CD4-positive, alpha-beta T cell treated with Interleukin-17A for 4 hours (primary cell): ENCODE measurements around the gene ARID1B.

Source experiments
- DNase-seq: peaks from one replicate; pipeline ENCODE4 v3.0.0-alpha.2; 2020; ENCODE audit warnings: mixed read lengths

ARID1B gene

DNA sequence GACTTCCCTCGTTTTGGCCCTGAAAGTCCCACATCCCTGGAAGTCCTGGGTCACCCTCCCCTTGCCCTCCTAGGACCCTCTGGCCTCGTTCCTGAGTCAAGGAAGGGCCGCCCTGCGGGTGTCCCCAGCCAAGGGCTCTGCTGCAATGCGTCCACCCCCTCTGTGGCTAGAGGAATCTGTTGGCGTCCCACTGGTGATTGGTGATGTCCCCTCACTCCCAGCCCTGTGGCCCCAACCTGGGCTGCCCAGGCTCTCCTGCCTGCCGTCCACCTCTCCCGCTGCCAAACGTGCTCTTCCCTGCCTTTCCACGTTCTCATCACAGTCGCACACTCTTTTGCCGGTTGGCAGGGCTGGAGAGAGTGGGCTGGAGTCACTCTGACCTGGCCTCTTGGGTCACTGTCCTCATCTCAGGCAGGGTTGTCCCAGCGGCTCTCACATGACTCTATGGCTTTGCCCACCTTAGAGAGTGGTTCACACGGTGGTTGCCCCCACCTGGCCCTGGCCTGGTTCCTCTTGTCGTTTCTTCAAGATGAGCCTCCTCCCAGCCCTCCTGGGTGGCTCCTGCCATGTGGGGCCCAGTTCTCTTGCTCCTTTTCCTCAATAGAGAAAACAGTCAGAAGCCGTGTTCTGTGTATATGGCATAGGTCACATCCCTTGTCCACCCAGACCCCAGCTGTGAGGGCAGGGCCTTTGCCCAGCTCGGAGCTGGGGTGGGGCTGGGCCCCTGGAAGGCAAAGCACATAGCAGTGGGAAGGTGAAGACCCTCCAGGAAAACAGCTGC is 445.2 kb downstream of the ARID1B start:
- DNase-seq: no peak

DNA sequence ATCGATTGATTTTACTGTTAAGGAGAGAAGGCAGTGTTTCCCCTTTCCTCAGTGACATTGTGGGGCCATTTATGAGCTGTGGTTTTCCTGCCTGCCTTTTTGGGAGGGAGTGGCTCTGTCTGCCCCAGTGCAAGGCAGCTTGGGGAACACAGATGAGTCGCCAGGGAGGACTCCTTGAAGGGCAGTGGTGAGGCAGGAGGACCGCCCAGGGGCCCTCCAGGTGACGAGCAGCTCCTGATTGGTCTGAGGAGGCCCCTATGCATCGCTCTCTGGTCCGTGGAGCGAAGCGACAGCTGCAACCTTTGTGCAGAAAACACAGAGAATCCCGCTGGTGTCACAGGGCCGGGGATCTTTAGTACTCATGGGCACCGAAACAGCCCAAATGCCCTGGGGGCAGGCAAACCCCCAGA is 445.8 kb downstream of the ARID1B start:
- peak; percentile 37 for DNase-seq

DNA sequence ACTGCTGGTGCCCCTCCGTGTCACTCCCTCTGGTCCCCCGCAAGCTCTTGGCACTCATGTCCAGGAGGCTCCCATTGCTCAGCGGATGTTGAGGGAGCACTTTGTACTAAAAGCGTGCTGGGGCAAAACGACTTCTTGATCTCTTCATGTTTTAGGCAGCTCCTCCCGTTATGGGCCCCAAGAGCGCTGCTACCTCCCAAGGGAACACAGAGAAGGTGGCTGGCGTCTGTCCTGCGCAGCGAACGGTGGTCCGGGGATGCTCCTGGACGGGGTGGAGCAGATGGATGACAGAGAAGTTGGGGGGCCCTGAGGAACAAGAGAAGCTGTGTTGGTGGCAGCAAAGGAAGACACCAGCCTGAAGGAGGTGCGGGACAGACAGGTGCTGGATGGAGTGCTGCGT is 446.3 kb downstream of the ARID1B start:
- no peak for DNase-seq

DNA sequence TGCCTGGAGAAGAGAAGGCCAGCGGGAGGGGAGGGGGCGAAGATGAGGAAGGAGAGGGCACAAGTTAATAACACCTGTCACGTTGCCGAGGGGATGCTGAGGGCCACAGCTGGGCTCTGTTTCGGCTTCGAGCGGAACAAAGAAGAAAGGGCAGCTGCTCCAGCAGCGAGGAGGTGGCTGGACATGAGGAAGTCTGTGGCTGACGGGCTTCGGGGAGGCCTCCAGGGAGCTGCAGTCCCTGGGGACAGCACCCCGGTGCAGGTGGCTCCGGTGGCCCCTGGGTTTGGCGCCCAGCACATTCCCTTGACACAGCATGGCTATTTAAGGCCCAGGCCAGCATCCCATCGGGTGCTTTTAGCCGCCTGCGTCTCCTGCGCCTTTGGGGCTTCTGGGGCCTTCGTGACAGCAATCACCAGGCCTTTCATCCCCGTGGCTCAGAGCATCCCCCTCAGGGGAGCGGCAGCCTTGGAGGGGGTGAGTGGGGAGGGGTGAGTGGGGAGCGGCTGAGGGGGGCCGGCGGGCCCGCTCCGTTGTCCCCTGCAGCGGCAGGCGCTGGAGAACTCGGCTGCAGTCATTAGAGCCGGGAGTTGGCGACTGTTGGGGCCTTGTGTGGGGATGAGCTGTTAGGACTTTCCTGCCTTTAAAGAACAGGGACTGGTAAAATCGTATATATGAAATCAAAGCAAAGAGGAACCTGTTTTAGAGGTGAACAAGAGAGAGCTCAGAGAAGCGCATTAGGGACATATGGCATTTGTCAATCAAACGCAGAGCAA is 447.2 kb downstream of the ARID1B start:
- DNase-seq: no peak

DNA sequence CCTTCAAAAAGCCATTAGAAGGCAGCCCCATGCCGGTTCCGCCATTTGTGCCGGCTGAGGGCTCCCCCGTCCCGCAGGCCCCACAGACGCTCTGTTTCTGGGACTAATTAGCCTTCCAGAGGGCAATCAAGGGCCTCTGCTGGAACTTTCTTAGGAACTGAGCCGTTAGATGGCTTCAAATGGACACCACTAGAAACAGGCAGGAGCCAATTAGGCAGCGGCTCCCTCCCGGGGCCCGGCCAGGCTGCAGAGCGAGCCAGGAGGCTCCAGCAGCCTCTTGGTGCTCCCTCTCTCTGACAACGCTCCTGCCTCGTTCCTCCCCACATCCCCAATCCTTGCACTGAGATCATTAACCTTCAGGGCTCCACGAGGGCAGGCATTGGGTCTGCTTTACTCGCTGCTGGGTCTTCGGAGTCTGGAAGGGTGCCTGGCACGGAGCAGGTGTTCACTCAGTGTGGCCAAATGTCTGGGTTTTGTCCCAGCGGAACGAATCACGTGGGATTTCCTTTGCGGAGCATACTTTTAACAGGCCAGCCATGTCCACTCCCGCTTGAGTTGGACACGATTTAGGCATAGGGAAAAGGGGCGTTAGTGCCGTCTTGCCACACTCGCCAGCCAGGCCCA is 447.9 kb downstream of the ARID1B start:
- no peak for DNase-seq

DNA sequence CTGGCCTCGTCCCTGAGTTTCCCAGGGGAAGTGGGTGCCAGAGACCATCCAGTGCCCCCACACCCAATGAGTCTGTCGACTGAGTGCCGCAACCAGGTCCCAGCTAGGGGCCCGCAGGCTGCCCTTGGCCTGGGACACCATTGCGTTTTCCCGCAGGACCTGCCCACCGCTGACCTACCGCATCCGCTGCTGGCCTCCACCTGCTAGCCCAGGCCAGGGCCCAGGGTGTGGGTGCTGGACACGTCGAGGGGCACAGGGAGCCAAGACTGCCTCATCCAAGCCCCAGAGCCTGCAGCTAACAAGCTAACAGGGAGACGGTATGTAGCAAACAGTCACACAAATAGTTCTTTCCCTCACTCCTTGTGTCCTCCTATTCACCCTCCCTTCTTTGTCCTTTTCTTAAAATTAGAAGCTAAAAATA is 448.4 kb downstream of the ARID1B start:
- DNase-seq: no peak

DNA sequence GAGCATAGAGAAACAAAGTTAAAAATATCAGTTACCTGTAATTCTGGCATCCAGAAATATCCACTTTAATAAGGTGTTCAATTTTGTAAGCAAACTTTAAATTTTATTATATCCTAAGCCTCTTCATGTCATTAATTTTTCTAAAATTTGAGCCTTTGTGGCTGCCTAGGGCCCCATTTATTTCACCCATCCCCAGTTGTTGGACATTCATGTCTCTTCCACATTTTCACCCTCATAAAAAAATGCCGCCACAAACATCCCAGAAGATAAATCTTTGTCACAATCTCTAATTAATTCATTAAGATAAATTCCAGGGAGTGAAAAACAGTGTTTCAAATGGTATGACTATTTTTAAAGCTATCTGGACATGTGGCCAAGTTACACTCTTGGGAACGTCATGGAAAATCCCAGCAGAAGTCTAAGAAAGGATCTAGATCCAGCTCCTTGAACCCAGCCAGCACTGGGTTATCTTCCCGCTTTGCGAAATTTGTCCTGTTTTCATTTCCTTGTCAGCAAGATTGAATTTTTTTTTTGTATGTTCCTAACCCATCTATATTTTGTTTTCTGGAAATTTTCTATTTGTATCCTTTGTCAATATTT is 448.9 kb downstream of the ARID1B start:
- no peak for DNase-seq

DNA sequence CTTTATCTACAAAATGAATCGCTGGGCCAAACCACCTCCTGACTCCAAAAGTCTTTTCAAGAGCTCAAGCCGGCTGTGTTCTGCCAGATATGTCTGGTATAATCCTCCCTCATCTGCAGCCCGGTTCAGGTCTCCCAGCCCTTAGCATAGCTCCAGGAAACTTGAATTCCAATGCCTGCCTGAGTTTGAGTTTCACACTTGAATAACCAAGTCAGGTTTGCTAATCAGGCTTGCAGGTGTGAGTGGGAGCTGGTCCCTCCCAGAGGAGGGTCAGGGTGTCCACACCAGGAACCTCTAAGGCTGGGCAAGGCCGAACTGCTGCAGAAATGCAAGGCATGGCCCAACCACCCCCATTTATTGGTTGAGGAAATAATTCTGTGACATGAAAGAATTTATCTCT is 449.6 kb downstream of the ARID1B start:
- no peak for DNase-seq

DNA sequence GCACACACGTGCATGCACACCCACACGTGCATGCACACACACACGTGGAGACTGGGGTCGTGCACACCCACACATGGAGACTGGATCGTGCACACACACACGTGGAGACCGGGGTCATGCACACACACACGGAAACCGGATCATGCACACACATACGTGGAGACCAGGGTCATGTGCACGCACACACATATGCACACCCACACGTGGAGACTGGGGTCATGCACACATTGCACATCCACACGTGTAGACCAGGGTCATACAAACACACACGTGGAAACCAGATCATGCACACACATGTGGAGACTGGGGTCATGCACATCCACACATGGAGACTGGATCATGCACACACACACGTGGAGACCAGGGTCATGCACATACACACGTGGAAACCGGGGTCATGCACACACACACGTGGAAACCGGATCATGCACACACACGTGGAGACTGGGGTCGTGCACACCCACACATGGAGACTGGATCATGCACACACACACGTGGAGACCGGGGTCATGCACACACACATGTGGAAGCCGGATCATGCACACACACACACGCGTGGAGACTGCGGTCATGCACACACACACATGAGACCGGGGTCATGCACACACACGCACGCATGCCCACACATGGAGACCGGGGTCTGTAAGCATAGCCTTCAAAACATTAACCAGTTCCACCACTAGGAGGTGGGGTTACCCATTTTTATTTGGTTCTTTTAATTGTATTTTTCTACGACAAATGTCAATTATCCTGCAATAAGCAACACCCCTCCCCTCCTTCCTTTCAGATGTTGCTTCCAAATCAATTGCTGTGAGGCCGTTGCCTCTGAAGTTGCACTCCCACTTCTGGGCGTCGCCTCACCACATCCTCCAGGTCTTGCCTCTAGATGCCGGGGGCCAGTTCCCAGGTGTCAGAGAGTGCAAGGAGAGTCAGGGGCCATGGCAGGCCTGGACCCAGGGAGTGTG is 450.3 kb downstream of the ARID1B start:
- peak; percentile 54 for DNase-seq

DNA sequence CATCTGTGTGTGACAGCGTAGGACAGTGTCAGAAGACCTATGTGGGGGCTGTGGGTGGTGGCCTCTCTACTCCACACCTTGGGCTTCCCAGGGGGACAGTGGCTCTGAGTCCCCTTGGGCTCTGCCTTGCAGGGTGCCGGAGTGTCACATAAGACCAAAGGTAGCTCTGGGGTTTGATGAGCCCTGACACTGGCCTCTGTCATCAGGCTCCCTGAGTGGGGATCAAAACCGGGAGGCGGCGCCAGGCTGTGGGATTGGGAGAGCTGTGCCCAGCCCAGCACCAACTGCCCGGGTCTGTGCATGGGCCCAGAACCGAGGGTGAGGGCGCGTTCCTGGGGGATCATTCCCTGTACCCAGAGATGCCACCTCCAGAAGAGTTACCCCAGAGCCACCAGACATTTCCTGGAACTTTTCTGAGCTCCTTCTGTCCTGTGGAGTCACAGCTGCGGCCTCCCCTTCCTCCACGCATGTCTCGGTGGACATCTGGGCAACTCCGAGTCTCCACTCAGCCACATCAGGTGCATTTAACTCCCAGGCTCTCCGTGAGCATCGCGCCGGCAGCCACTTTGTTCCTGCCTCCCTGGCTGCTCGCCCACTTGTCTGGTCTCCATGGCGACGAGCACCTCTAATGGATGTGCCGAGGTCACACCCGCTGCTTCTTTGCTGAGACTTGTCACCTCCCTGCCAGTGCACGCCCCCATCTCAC is 451.4 kb downstream of the ARID1B start:
- peak; percentile 25 for DNase-seq

DNA sequence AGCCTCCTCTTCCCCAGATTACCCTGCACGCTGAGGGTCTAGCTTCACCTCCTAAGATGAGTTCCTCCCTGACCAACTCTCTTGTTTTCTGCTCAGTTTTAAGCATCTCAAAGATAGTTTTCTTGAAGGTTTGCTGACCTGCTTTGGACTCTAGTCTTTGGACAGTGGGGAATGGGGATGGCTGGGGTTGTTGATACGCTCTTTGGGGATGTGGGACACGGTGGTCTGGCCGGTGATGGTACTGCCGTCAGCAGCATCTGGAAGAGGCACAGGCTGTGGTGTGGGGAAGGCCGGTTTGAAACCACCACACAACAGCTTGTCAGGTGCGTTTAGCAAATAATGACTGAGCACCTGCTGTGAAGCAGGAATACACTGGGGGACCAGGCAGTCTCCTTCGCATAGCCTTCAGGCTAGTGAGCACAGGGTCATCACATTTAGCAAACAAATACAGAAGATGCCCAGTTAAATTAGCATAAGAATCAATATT is 452.0 kb downstream of the ARID1B start:
- no peak for DNase-seq

DNA sequence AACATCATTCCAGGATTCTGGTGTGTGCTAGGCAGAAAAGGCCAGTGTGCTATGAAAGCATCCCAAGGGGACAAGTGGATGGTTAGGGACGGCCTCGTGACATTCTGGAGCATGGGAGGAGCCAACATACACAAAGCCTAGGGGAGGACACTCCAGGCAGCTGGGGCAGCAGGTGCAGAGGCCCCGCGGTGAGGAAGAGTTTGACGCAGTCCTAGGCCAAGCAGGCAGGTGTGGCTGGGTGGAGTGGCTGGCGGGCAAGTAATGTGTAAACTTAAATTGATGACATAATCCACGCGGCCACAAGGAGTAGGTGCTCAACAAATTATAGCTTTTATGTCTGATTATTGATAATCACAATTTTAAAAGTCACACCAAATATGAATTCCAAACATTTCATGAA is 452.5 kb downstream of the ARID1B start:
- no peak for DNase-seq

DNA sequence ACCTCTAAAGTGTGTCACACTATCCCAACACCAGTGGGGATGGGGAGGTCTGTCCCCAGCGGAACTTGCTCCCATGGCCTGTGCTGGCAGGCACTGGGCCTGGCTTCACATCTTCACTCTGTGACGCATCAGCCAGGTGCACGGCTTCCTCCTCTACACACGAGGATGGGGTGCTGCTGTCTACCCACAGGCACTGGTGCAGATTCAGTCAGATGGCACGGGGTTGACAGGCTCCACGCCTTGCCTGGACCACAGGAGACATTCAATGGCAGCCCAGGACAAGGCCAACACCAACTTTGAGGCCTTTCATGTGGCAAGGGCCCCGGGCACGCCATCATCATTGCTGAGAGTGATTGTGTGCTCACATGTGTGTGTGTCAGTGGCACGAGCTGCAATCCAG is 453.7 kb downstream of the ARID1B start:
- no peak for DNase-seq

DNA sequence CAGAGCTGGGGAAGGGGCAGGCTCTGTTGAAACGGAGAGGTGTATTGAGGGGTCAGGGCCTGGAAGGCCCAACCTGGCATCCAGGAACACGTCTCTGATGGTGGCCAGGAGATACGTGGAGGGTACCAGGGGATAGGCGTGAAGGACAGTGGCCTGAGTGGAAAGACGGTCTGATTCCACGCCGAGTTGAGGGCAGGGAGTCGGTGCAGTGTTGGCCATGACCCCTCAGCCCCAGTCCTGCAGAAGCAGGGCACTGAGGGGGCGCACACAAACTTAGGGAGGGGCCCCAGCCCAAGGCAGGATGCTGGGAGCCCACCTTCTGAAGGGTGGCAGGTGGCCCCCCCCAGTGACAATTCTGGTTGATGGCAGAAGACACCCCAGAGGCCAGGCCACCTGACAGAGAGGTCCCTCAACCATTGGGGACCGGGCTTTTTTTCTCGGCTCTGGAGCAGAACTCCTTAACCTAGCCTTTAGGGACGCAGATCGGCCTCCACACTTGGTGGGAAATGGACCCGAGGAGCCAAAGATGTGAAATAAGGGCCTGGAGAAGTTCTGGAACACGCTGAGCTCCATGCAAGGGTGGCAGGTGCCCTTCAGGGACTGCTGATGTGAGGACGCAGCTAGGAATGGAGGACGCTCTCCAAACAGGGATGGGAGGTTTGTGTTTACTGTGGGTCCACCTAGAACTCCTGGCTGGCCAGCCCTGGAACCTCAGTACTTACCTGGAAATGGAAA is 455.1 kb downstream of the ARID1B start:
- no peak for DNase-seq

DNA sequence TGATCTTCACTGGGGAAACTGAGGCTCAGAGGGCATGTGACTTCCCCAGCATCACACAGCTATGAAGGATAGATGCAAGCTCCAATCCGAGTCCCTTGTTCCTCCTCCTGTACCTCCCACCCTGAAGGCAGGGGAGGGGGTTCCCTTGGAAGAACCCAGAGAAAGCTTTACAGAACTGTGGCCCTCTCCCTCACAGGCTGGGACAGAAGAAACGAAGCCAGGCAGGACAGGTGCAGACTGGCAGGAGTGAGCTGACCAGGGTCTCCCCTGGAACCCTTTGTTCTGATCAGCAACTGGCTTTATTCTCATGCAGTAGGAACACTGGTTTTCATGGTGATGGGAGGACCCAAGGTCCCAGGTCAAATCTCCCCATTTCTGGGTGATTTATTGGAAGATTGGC is 456.0 kb downstream of the ARID1B start:
- no peak for DNase-seq

DNA sequence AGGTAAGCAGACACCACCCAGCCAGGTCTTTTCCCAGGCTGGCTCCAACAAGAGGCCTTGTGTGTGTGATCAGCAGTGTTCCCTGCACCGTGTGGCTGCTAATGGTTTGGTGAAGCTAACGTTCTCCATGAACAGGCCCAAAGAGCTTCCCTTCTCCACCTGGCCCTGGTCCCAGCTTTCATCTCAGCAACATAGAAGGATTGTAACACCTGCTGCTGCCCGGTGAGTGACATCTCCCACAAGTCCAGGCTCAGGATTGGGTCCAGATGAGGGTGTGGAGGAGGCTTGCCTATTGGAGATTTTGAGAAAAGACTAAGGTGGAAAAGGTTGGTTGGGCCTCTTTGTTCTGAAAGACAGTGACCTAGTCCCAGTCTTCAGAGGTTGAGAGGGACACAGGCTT is 456.5 kb downstream of the ARID1B start:
- no peak for DNase-seq

DNA sequence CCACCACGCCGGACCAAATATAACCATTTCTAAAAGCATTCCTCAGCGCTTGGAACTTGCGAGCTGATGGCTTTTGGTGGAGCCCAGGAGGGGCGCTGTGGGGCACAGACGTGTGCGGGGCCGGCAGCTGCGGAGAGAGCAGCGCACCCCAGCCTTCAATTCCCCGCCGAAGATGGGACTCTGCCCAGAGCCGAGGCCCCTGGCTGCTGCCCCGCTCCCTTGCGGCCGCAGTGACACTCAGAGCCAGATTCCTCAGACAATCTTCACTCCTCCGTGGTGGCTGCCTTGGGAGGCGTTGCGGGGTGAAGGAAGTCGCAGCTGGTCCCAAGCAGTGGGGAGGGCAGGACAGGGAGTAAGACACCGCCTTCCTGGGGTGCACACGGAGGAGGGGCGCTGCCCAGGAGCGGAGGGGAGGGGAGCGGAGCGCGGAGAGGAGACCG is 458.4 kb downstream of the ARID1B start:
- peak; percentile 73 for DNase-seq

DNA sequence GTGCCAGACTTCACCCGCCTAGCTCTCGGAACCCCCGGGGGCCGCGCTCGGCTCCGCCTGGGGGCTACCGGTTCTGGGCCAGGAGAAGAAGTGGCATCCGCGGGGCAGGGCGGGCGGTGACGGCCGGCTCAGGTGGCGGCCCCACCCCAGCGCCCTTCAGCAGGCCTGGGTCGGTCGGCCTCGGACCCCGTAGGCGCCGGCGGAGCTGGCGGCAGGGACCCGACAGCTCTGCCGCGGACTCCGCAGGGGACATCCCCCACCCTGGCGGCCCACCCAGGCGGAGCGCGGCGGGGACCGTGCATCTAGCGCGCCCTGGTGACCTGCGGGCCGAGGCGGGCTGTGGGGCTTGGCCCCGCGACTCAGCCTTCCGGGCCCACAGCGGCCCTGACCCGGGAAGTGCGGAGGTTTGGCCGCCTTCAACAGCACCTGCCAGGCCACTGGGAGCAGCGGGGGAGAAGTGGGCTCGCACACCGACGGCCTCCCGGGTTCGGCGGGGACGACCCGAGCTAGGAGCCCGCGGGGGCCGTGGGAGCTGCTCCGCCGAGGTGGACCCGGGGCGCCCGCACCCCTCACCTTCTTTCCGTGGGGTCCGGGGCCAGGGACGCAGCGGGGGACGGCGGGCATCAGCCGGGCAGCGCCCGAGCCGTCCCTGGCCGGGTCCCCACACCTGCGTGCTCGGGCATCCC is 459.0 kb downstream of the ARID1B start:
- DNase-seq: peak; percentile 34

DNA sequence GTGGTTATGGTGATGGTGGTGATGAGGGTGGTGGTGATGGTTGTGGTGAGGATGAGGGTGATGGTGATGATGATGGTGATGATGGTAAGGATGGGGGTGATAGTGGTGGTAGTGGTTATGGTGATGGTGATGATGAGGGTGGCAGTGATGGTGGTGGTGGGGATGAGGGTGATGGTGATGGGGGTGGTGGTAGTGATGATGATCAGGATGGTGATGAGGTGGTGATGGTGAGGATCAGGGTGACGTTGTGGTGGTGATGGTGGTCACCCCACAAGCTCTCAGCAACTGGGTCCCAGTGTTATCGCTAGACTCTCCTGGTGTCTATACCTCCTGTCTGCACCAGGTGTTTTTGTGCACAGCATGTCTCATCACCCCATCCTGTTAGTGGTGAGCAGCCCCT is 461.2 kb downstream of the ARID1B start:
- no peak for DNase-seq

DNA sequence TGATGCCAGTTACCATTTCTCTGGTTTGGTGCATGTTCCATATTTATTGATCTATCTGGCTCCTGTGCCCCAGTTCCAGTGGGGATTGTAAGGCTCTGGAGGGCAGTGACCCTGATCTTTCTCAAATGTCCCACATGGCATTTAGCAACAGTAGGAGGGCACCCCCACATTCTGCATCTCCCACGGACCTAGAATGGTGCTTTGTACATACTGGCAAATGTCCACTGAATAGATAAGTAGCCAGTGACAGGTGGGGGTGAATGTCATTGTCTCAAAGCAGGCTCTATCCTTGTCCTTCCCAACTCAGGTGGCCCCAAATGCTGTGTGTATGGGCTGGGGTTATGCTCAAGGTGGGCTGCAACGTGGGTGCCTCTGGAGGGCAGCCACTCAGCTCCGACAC is 462.0 kb downstream of the ARID1B start:
- no peak for DNase-seq
